ENCODE data around the gene HAPSTR1. TPM values are rescaled to one million over a fixed set of nuclear protein-coding genes. Genes with fewer than 3 reads are reported as not detected.

Gene HAPSTR1
- total RNA-seq, 2 donors from 2014 or later = 36.1 to 38.6 TPM

- Histone ChIP-seq H3K36me3 (no peaks in the 10 kb centered on the region), H3K9me3 (no peaks in the 10 kb centered on the region), H3K27me3 (no peaks in the 10 kb centered on the region), H3K4me1 (peaks cover 0 to 12% of the 10 kb centered on the region in 2 donors), H3K27ac (peak overlapping the region; percentile 68 to 86), H3K4me3 (no peak overlapping the region)
- peak; percentile 90 for DNase-seq (ENCODE audit: low spot score)
- TF ChIP-seq CTCF (IDR thresholded peaks at IDR 0.05) = no peak
Measured at GRCh38 chr16:9047689-9048301, 43.6 kb upstream of the HAPSTR1 start.

DNA sequence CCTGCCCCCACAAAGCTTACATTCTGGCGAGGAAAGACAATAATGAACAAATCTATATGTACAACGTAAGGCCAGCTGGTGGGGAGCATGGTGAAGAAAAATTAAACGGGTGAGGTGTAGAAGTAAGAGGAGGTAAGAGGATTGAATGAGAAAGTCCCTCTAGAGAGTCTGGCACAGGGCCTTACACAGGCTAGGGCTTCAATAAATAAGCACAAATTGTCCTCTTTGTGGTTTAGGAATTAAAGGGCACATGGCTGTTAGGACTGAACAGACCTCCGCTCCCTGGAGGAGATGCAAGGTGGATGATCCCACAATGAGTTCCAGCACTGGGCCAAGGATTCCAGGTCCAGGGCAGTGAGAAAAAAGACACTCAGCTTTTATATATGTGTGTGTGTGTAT lies 43.1 kb upstream of the HAPSTR1 start:
- H3K4me1 ChIP-seq = peaks cover 0 to 12% of the 10 kb centered on the region in 2 donors
- H3K4me3 ChIP-seq = no peak overlapping the region
- H3K9me3 ChIP-seq = no peaks in the 10 kb centered on the region
- H3K36me3 ChIP-seq = no peaks in the 10 kb centered on the region
- DNase-seq (ENCODE audit: low spot score) = no peak
- H3K27me3 ChIP-seq = no peaks in the 10 kb centered on the region
- no peak for TF ChIP-seq CTCF (IDR thresholded peaks at IDR 0.05)
- peak overlapping the region; percentile 68 to 86 for H3K27ac ChIP-seq

DNA sequence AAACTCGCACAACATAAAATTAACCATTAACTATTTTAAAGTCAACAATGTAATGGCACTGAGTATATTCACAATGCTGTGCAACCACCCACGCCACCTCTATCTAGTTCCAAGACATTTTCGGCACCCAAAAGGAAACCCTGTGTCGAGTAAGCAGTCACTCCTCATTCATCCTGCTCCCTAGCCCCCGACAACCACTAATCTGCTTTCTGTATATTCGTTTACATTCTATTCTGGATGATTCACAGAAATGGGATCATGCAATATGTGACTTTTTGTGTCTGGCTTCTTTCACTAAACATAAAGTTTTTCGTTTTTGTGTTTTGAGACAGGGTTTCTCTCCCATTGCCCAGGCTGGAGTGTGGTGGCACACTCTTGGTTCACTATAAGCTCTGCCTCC lies 42.2 kb upstream of the HAPSTR1 start:
- no peak for TF ChIP-seq CTCF (IDR thresholded peaks at IDR 0.05)
- DNase-seq (ENCODE audit: low spot score) = no peak
- Histone ChIP-seq H3K4me1 (peaks cover 0 to 15% of the 10 kb centered on the region in 2 donors), H3K27ac (no peak overlapping the region), H3K9me3 (no peaks in the 10 kb centered on the region), H3K4me3 (no peak overlapping the region), H3K27me3 (no peaks in the 10 kb centered on the region), H3K36me3 (no peaks in the 10 kb centered on the region)

- DNase-seq (ENCODE audit: low spot score) = no peak
- TF ChIP-seq CTCF (IDR thresholded peaks at IDR 0.05) = peak in 1 of 2 donors; percentile 38
- H3K4me3 ChIP-seq = no peak overlapping the region
- no peaks in the 10 kb centered on the region for H3K27me3 ChIP-seq
- H3K4me1 ChIP-seq = peaks cover 0 to 15% of the 10 kb centered on the region in 2 donors
- H3K9me3 ChIP-seq = no peaks in the 10 kb centered on the region
- no peak overlapping the region for H3K27ac ChIP-seq
- H3K36me3 ChIP-seq = no peaks in the 10 kb centered on the region
Measured at GRCh38 chr16:9050102-9050830, 41.2 kb upstream of the HAPSTR1 start.

DNA sequence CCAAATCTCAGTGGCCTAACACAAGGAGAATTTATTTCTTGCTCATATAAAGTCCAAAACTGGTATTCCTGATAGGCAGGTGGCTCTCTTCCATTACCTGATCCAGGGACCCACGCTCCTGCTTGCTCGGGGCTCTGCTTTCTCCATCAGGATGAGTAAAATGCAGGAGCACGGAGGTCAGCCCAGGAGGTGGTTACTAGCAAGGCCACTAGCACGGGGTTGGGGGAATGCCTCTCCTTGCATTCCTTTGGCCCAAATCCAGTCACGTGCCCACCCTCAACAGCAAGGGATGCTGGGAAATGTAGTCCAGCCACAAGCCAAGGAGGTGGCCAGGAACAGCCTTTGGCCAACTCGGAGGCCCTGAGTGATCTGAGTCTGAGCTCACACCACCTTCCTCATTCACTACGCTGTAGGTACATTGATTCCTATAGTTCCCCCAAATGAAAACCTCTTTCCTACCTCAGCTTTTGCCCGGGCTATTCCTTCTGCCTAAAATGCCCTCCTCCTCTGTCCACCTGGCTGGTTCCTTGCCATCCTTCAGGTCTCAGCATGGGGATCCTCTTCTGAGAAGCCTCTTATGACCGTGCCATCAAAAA lies 38.3 kb upstream of the HAPSTR1 start:
- Histone ChIP-seq H3K36me3 (no peaks in the 10 kb centered on the region), H3K4me3 (no peak overlapping the region), H3K27ac (no peak overlapping the region), H3K27me3 (no peaks in the 10 kb centered on the region), H3K4me1 (peaks cover 0 to 7% of the 10 kb centered on the region in 2 donors), H3K9me3 (no peaks in the 10 kb centered on the region)
- no peak for TF ChIP-seq CTCF (IDR thresholded peaks at IDR 0.05)
- DNase-seq (ENCODE audit: low spot score) = peak; percentile 72
